Mesodermal cell (in vitro differentiated cells): ENCODE results near the gene CFAP410.

Experiments
- H3K27ac ChIP-seq: 2 replicates; pipeline ENCODE4 v1.7.0; 2013; ENCODE audit warnings: mild to moderate bottlenecking, low read depth, low read length, moderate library complexity; ENCODE audit not compliant: severe bottlenecking
- H3K36me3 ChIP-seq: 2 replicates; pipeline ENCODE4 v1.7.1; 2013; ENCODE audit warnings: mild to moderate bottlenecking, low read length, moderate library complexity; ENCODE audit not compliant: control insufficient read depth, insufficient read depth
- H3K4me1 ChIP-seq: one replicate; pipeline ENCODE4 v1.7.1; 2013; ENCODE audit warnings: mild to moderate bottlenecking, low read length; ENCODE audit not compliant: insufficient read depth, control insufficient read depth, poor library complexity, severe bottlenecking
- H3K4me3 ChIP-seq: 2 replicates; pipeline ENCODE4 v1.7.0; 2013; ENCODE audit warnings: low read length, control low read depth, mild to moderate bottlenecking; ENCODE audit not compliant: insufficient read depth, poor library complexity, severe bottlenecking; ENCODE audit errors: extremely low read depth
- H3K9me3 ChIP-seq: 2 replicates; pipeline ENCODE4 v1.7.1; 2013; ENCODE audit warnings: mild to moderate bottlenecking, low read length, moderate library complexity; ENCODE audit not compliant: control insufficient read depth
- WGBS, 2 experiments: methylation state at CpG; one replicate each; pipeline ENCODE4 v1.1.5; 2013; ENCODE audit warnings: missing lambda C conversion rate in 2 of 2; ENCODE audit not compliant: insufficient coverage in 2 of 2; 5-methylcytosine and 5-hydroxymethylcytosine counted together

CFAP410 gene

GRCh38 chr21:44295646-44296045, 43.5 kb downstream of the CFAP410 start:
- WGBS, 2 experiments, result 85 to 88% methylated on average over 6 to 8 of the region's 10 CpGs

GRCh38 chr21:44295163-44295573, 44.0 kb downstream of the CFAP410 start:
- Histone ChIP-seq H3K9me3 (no peaks in the 10 kb centered on the region), H3K4me3 (no peak overlapping the region), H3K36me3 (no peaks in the 10 kb centered on the region), H3K27ac (no peak overlapping the region), H3K4me1 (no peaks in the 10 kb centered on the region)
- WGBS, 2 experiments, result 83 to 87% methylated on average over 3 to 14 of the region's 14 CpGs

More at GRCh38 chr21:44295646-44296045, 43.5 kb downstream of the CFAP410 start:
- Histone ChIP-seq H3K36me3 (no peaks in the 10 kb centered on the region), H3K4me1 (no peaks in the 10 kb centered on the region), H3K9me3 (no peaks in the 10 kb centered on the region), H3K27ac (no peak overlapping the region), H3K4me3 (no peak overlapping the region)

- WGBS, 2 experiments, result 71 to 82% methylated on average over 11 to 12 of the region's 26 CpGs
- H3K4me1 ChIP-seq, result no peaks in the 10 kb centered on the region
These were observed 44.6 kb downstream of the CFAP410 start for GRCh38 chr21:44294391-44295162.

GRCh38 chr21:44293551-44294231, 45.5 kb downstream of the CFAP410 start:
- 91 to 92% methylated on average over 30 to 33 of the region's 33 CpGs for WGBS, 2 experiments
- Histone ChIP-seq H3K4me1 (no peaks in the 10 kb centered on the region), H3K36me3 (no peaks in the 10 kb centered on the region)

More at GRCh38 chr21:44294391-44295162, 44.6 kb downstream of the CFAP410 start:
- no peak overlapping the region for H3K27ac ChIP-seq
- no peaks in the 10 kb centered on the region for H3K36me3 ChIP-seq
- H3K4me3 ChIP-seq, result no peak overlapping the region
- no peaks in the 10 kb centered on the region for H3K9me3 ChIP-seq

GRCh38 chr21:44292812-44293195, 46.4 kb downstream of the CFAP410 start:
- 87 to 94% methylated on average over 11 to 12 of the region's 15 CpGs for WGBS, 2 experiments
- H3K4me1 ChIP-seq, result no peaks in the 10 kb centered on the region

More at GRCh38 chr21:44293551-44294231, 45.5 kb downstream of the CFAP410 start:
- Histone ChIP-seq H3K9me3 (no peaks in the 10 kb centered on the region), H3K4me3 (no peak overlapping the region), H3K27ac (no peak overlapping the region)

GRCh38 chr21:44291936-44292811, 47.0 kb downstream of the CFAP410 start:
- Histone ChIP-seq H3K4me3 (no peak overlapping the region), H3K9me3 (no peaks in the 10 kb centered on the region), H3K36me3 (no peaks in the 10 kb centered on the region), H3K27ac (no peak overlapping the region), H3K4me1 (no peaks in the 10 kb centered on the region)
- WGBS, 2 experiments, result 73 to 85% methylated on average over 15 to 22 of the region's 25 CpGs

More at GRCh38 chr21:44292812-44293195, 46.4 kb downstream of the CFAP410 start:
- H3K27ac ChIP-seq, result no peak overlapping the region
- H3K9me3 ChIP-seq, result no peaks in the 10 kb centered on the region
- H3K36me3 ChIP-seq, result no peaks in the 10 kb centered on the region
- no peak overlapping the region for H3K4me3 ChIP-seq

GRCh38 chr21:44291078-44291935, 47.9 kb downstream of the CFAP410 start:
- Histone ChIP-seq H3K27ac (no peak overlapping the region), H3K36me3 (no peaks in the 10 kb centered on the region), H3K9me3 (no peaks in the 10 kb centered on the region), H3K4me3 (no peak overlapping the region), H3K4me1 (no peaks in the 10 kb centered on the region)
- 86 to 88% methylated on average over 19 to 26 of the region's 33 CpGs for WGBS, 2 experiments

GRCh38 chr21:44290327-44291077, 48.7 kb downstream of the CFAP410 start:
- Histone ChIP-seq H3K9me3 (no peaks in the 10 kb centered on the region), H3K36me3 (no peaks in the 10 kb centered on the region), H3K27ac (no peak overlapping the region), H3K4me1 (no peaks in the 10 kb centered on the region), H3K4me3 (no peak overlapping the region)
- 84 to 89% methylated on average over 13 to 16 of the region's 16 CpGs for WGBS, 2 experiments

GRCh38 chr21:44289381-44290010, 49.7 kb downstream of the CFAP410 start:
- Histone ChIP-seq H3K4me3 (no peak overlapping the region), H3K27ac (no peak overlapping the region), H3K4me1 (peaks cover 5% of the 10 kb centered on the region), H3K36me3 (no peaks in the 10 kb centered on the region), H3K9me3 (no peaks in the 10 kb centered on the region)
- WGBS, 2 experiments, result 80 to 89% methylated on average over 19 to 24 of the region's 24 CpGs
